Fibroblast of skin of abdomen (primary cell): ENCODE results near the gene NAA60.
A peak's percentile ranks its signal among the peaks of the same experiment; 100 is the strongest.
"Not testable (repeated sequence)": the region's sequence is repeated elsewhere in the genome, so short reads cannot be mapped to it uniquely, and the experiment has no call there.

Source experiments
- DNase-seq: peaks from one replicate; pipeline ENCODE4 v3.0.0-alpha.2; 2013

The NAA60 gene

GRCh38 chr16:3465301-3465700 is 21.8 kb downstream of the NAA60 start:
- DNase-seq: no peak

GRCh38 chr16:3465911-3466584 is 22.6 kb downstream of the NAA60 start:
- no peak for DNase-seq

GRCh38 chr16:3467182-3467581 is 23.7 kb downstream of the NAA60 start:
- DNase-seq: no peak

GRCh38 chr16:3467921-3468320 is 24.4 kb downstream of the NAA60 start:
- peak; percentile 36 for DNase-seq

- DNase-seq: no peak
Observed at GRCh38 chr16:3468501-3468900, 25.0 kb downstream of the NAA60 start.

GRCh38 chr16:3469736-3470135 is 26.3 kb downstream of the NAA60 start:
- no peak for DNase-seq

- DNase-seq: no peak
Observed at GRCh38 chr16:3470723-3471122, 27.2 kb downstream of the NAA60 start.

GRCh38 chr16:3471518-3472176 is 28.2 kb downstream of the NAA60 start:
- DNase-seq: no peak

GRCh38 chr16:3472878-3473595 is 29.6 kb downstream of the NAA60 start:
- DNase-seq: no peak

GRCh38 chr16:3473596-3473943 is 30.1 kb downstream of the NAA60 start:
- DNase-seq: not testable (repeated sequence)

GRCh38 chr16:3474136-3474779 is 30.8 kb downstream of the NAA60 start:
- DNase-seq: no peak

- not testable (repeated sequence) for DNase-seq
Observed at GRCh38 chr16:3474870-3475269, 31.4 kb downstream of the NAA60 start.

GRCh38 chr16:3475604-3476375 is 32.3 kb downstream of the NAA60 start:
- no peak for DNase-seq

- DNase-seq: no peak
Observed at GRCh38 chr16:3476409-3476808, 32.9 kb downstream of the NAA60 start.

- DNase-seq: no peak
Observed at GRCh38 chr16:3478242-3478925, 34.9 kb downstream of the NAA60 start.

- no peak for DNase-seq
Observed at GRCh38 chr16:3479654-3480216, 36.3 kb downstream of the NAA60 start.

GRCh38 chr16:3480901-3481695 is 37.6 kb downstream of the NAA60 start:
- no peak for DNase-seq

- no peak for DNase-seq
Observed at GRCh38 chr16:3481696-3482658, 38.5 kb downstream of the NAA60 start.

- no peak for DNase-seq
Observed at GRCh38 chr16:3482659-3483241, 39.3 kb downstream of the NAA60 start.
